Right forelimb (tissue), 1 donor: ENCODE measurements around the gene EXOSC5.
"Not testable (repeated sequence)": the region's sequence is repeated elsewhere in the genome, so short reads cannot be mapped to it uniquely, and the experiment has no call there.

Source experiments
- DNase-seq: peaks from one replicate; pipeline ENCODE4 v3.0.0-alpha.2; 2018

EXOSC5 gene

GRCh38 chr19:41364524-41365391 is 32.4 kb downstream of the EXOSC5 start:
- no peak for DNase-seq

- DNase-seq, result peak; percentile 98
Observed at GRCh38 chr19:41363753-41364523, 33.2 kb downstream of the EXOSC5 start, which contains the start of gene B9D2. TSS of gene B9D2 (minus strand) at chr19:41364149. CDS start at chr19:41363519, 630 bp downstream.

- no peak for DNase-seq
Observed at GRCh38 chr19:41363371-41363752, 33.8 kb downstream of the EXOSC5 start.

GRCh38 chr19:41362143-41362847 is 34.9 kb downstream of the EXOSC5 start:
- no peak for DNase-seq

GRCh38 chr19:41359741-41360140 is 37.4 kb downstream of the EXOSC5 start:
- DNase-seq, result no peak

- DNase-seq, result no peak
Observed at GRCh38 chr19:41357746-41358145, 39.4 kb downstream of the EXOSC5 start.

- no peak for DNase-seq
Observed at GRCh38 chr19:41356984-41357739, 40.0 kb downstream of the EXOSC5 start.

GRCh38 chr19:41355802-41356201 is 41.4 kb downstream of the EXOSC5 start:
- DNase-seq, result no peak

- DNase-seq, result no peak
Observed at GRCh38 chr19:41355035-41355434, 42.1 kb downstream of the EXOSC5 start.

GRCh38 chr19:41354343-41354953 is 42.7 kb downstream of the EXOSC5 start:
- DNase-seq, result no peak

GRCh38 chr19:41353466-41354342 is 43.5 kb downstream of the EXOSC5 start, which contains the start of gene TGFB1:
TSS of gene TGFB1 (minus strand) at chr19:41353922. CDS start at chr19:41353044, 878 bp downstream.
- DNase-seq, result peak; percentile 86

- peak; percentile 66 for DNase-seq
Observed at GRCh38 chr19:41352609-41353465, 44.3 kb downstream of the EXOSC5 start.

GRCh38 chr19:41352279-41352608 is 44.9 kb downstream of the EXOSC5 start:
- no peak for DNase-seq

- peak; percentile 64 for DNase-seq
Observed at GRCh38 chr19:41351339-41352245, 45.6 kb downstream of the EXOSC5 start.

- no peak for DNase-seq
Observed at GRCh38 chr19:41350735-41351338, 46.3 kb downstream of the EXOSC5 start.

- not testable (repeated sequence) for DNase-seq
Observed at GRCh38 chr19:41346916-41347315, 50.2 kb downstream of the EXOSC5 start.

- DNase-seq, result no peak
Observed at GRCh38 chr19:41344162-41344561, 53.0 kb downstream of the EXOSC5 start.
